Measurements from ENCODE around the gene AFTPH. TPM values are rescaled to one million over a fixed set of nuclear protein-coding genes. Genes with fewer than 3 reads are reported as not detected.

Gene AFTPH
- total and polyA plus RNA-seq, 3 donors from 2014 or later = 38.7 to 56.1 (median 43.9) TPM

- Histone ChIP-seq H3K27ac (no peak overlapping the region), H3K4me3 (no peak overlapping the region), H3K27me3 (no peaks in the 10 kb centered on the region), H3K4me1 (no peaks in the 10 kb centered on the region), H3K36me3 (ENCODE audit: low read depth, missing control alignments) (no peaks in the 10 kb centered on the region), H3K9me3 (no peaks in the 10 kb centered on the region)
- intact Hi-C loops (cut with DNase I; ENCODE audit: low total_unique reads) = no loop called here
- DNase-seq = no peak
- TF ChIP-seq, protein P1, sequence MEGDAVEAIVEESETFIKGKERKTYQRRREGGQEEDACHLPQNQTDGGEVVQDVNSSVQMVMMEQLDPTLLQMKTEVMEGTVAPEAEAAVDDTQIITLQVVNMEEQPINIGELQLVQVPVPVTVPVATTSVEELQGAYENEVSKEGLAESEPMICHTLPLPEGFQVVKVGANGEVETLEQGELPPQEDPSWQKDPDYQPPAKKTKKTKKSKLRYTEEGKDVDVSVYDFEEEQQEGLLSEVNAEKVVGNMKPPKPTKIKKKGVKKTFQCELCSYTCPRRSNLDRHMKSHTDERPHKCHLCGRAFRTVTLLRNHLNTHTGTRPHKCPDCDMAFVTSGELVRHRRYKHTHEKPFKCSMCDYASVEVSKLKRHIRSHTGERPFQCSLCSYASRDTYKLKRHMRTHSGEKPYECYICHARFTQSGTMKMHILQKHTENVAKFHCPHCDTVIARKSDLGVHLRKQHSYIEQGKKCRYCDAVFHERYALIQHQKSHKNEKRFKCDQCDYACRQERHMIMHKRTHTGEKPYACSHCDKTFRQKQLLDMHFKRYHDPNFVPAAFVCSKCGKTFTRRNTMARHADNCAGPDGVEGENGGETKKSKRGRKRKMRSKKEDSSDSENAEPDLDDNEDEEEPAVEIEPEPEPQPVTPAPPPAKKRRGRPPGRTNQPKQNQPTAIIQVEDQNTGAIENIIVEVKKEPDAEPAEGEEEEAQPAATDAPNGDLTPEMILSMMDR (IDR thresholded peaks at IDR 0.05) = no peak
- TF ChIP-seq POLR2A (IDR thresholded peaks at IDR 0.05) = no peak
- 90 to 98% methylated on average over 1 of the region's 1 CpG for WGBS, 2 donors
Measured at GRCh38 chr2:64550042-64550441, 25.9 kb downstream of the AFTPH start.

- 59 to 78% methylated on average over 1 of the region's 1 CpG for WGBS, 2 donors
- no peaks in the 10 kb centered on the region for H3K27me3 ChIP-seq
- no peak overlapping the region for H3K27ac ChIP-seq
- no peaks in the 10 kb centered on the region for H3K4me1 ChIP-seq
- H3K4me3 ChIP-seq = no peak overlapping the region
- no peak for DNase-seq
- TF ChIP-seq, protein P1 (IDR thresholded peaks at IDR 0.05) = no peak
- no peak for TF ChIP-seq POLR2A (IDR thresholded peaks at IDR 0.05)
- H3K9me3 ChIP-seq = no peaks in the 10 kb centered on the region
- H3K36me3 ChIP-seq (ENCODE audit: low read depth, missing control alignments) = no peaks in the 10 kb centered on the region
- intact Hi-C loops (cut with DNase I; ENCODE audit: low total_unique reads) = no loop called here
Measured at GRCh38 chr2:64551851-64552250, 27.7 kb downstream of the AFTPH start.

- intact Hi-C loops (cut with DNase I; ENCODE audit: low total_unique reads) = no loop called here
- H3K4me3 ChIP-seq = no peak overlapping the region
- no peaks in the 10 kb centered on the region for H3K4me1 ChIP-seq
- H3K27ac ChIP-seq = no peak overlapping the region
- DNase-seq = no peak
- TF ChIP-seq, protein P1 (IDR thresholded peaks at IDR 0.05) = no peak
- TF ChIP-seq POLR2A (IDR thresholded peaks at IDR 0.05) = no peak
- H3K27me3 ChIP-seq = no peaks in the 10 kb centered on the region
- no peaks in the 10 kb centered on the region for H3K36me3 ChIP-seq (ENCODE audit: low read depth, missing control alignments)
- H3K9me3 ChIP-seq = no peaks in the 10 kb centered on the region
Measured at GRCh38 chr2:64554117-64554516, 30.0 kb downstream of the AFTPH start.

GRCh38 chr2:64558445-64559081, 34.4 kb downstream of the AFTPH start:
- Histone ChIP-seq H3K36me3 (ENCODE audit: low read depth, missing control alignments) (no peaks in the 10 kb centered on the region), H3K27me3 (no peaks in the 10 kb centered on the region), H3K4me3 (no peak overlapping the region), H3K9me3 (no peaks in the 10 kb centered on the region), H3K27ac (no peak overlapping the region), H3K4me1 (no peaks in the 10 kb centered on the region)
- intact Hi-C loops (cut with DNase I; ENCODE audit: low total_unique reads) = no loop called here
- 71 to 72% methylated on average over 4 of the region's 4 CpGs for WGBS, 2 donors
- TF ChIP-seq POLR2A (IDR thresholded peaks at IDR 0.05) = no peak
- TF ChIP-seq, protein P1 (IDR thresholded peaks at IDR 0.05) = no peak
- no peak for DNase-seq

DNA sequence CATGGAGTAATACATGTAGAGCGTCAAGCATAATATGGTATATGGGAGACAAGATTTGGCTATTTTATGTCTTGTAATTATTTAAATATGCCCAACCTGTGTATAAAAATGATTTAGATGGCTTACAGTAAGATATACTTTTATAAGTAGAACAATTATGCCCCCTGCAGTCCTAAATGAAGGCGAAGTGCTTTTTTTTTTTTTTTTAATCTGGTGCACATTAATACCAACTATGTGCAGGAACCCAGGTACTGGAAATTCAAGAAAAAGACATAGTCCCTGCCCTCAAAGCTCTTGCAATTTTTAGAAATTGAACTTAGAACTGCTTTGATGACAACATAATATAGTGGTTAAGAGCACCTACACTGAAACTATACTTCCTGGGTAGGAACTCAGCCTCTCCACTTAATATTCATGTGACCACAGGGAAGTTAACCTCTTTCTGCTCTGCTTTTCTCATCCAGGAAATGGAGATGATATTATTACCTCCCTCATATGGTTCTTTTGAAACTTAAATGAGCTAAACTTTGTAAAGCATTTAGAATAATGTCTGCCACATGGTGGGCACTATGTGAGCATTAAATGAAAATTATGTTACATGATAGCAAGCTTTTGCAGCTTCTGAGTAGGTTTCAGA, 38.1 kb downstream of the AFTPH start:
- intact Hi-C loops (cut with DNase I; ENCODE audit: low total_unique reads) = no loop called here

More for the DNA sequence above, 38.1 kb downstream of the AFTPH start:
- no peak for DNase-seq
- H3K4me3 ChIP-seq = no peak overlapping the region
- no peaks in the 10 kb centered on the region for H3K9me3 ChIP-seq
- H3K36me3 ChIP-seq (ENCODE audit: low read depth, missing control alignments) = no peaks in the 10 kb centered on the region
- no peaks in the 10 kb centered on the region for H3K4me1 ChIP-seq
- no peak overlapping the region for H3K27ac ChIP-seq
- no peak for TF ChIP-seq POLR2A (IDR thresholded peaks at IDR 0.05)
- TF ChIP-seq, protein P1 (IDR thresholded peaks at IDR 0.05) = peak in 1 of 3 experiments; percentile 20
- no peaks in the 10 kb centered on the region for H3K27me3 ChIP-seq
- 75 to 89% methylated on average over 2 of the region's 2 CpGs for WGBS, 2 donors

All from testis (tissue), 3 donors.